Islet of Langerhans (tissue), 1 donor: ENCODE data around the gene KIF26B.
"Not testable (repeated sequence)": the region's sequence is repeated elsewhere in the genome, so short reads cannot be mapped to it uniquely, and the experiment has no call there.

Experiments
- FAIRE-seq: peaks from one replicate; lab custom pipeline; 2011; peaks lifted over from hg19 to GRCh38; lab: Jason Lieb, UNC

The KIF26B gene

GRCh38 chr1:245388687-245389086, 233.9 kb downstream of the KIF26B start:
- no peak for FAIRE-seq

DNA sequence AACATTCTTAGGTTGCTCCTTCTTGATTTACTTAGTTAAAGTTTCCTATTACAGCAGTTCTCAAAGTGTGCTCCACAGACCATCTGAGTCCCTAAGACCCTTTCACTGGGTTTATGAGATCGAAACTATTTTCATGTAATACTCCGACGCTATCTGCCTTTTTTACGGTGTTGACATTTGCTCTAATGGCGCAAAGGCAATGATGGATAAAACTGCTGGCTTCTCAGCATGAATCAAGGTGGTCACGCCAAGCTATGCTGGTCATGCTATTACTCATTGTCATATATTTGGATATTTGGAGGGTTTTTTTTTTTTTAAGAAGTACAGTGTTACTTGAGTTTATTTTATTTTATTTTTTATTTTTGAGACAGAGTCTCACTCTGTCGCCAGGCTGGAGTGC, 235.1 kb downstream of the KIF26B start:
- FAIRE-seq, result no peak

- no peak for FAIRE-seq
Observed at GRCh38 chr1:245390975-245391374, 236.2 kb downstream of the KIF26B start.

DNA sequence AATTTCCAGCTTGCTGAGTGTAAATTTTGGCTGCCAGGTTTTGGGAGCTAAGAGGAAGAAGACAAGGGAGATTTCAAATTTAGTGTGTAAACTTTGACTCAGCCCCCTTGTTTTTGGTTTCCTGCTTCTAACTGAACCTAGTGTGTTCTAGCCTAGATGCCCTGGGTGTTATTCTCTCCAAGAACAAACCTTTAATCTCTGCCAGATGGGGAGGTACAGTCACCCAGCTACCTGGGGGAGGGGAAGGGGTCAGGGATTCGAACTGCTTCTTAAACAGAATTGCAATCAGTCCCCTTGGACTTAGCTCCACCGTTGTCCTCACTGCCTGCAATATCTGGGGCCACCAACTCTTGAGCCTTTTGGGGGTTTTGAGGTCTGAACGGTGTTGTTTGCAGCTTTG, 238.9 kb downstream of the KIF26B start:
- FAIRE-seq, result no peak

DNA sequence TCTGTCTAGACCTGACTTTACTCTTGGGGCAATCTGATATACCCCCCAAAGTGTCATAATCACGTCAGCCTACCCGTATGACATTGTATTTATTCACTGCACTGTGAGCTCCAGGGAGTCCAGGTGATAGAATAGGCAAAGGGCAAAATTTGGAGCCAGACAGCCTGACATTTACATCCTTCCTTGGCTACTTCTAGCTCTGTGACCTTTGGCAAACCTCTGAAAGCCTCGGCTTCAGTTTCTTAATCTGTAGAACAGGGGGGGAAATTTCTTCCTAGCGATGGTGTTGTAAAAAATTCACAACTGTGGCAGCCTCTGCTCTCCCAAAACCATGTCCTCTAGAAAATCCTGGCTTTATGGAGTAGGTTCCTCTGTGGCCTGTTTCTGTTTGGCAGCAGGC, 240.9 kb downstream of the KIF26B start:
- no peak for FAIRE-seq

DNA sequence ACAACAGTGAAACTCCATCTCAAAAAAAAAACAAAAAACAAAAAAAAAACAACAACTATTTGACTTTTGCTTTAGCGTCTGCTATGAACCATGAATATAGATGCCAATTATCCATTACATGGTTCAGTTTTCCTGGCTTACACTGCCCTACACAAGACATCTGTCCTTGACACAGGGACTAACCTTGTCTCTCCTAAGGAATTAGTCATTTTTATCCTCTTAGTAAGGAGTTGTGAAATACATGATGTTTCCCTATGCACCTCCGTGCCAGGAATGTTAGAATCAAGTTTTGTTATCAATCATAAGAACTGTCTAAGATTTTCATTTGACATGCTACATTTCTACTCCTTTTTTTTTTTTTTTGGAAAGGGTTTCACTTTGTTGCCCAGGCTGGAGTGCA, 241.8 kb downstream of the KIF26B start:
- FAIRE-seq, result no peak

DNA sequence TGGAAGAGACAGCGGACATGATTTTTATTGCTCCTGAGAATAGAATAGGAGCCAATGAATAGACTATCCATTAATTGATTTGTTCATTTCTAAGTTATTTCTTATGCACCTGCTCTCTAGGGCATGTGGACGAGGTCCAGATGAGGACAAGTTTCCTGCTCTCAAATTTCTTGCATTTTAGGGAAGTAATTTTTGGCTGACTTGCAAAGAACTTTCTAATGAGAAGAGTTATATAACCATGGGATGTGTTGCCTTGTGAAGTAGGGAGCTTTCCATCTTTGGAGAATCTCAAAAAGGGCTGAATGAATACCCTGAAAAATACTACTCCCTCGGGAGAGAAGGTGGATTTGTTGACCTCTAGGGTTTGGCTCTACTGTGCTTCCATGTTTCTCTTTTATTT, 243.0 kb downstream of the KIF26B start:
- peak; percentile 24 for FAIRE-seq

- no peak for FAIRE-seq
Observed at GRCh38 chr1:245398180-245398579, 243.4 kb downstream of the KIF26B start.

DNA sequence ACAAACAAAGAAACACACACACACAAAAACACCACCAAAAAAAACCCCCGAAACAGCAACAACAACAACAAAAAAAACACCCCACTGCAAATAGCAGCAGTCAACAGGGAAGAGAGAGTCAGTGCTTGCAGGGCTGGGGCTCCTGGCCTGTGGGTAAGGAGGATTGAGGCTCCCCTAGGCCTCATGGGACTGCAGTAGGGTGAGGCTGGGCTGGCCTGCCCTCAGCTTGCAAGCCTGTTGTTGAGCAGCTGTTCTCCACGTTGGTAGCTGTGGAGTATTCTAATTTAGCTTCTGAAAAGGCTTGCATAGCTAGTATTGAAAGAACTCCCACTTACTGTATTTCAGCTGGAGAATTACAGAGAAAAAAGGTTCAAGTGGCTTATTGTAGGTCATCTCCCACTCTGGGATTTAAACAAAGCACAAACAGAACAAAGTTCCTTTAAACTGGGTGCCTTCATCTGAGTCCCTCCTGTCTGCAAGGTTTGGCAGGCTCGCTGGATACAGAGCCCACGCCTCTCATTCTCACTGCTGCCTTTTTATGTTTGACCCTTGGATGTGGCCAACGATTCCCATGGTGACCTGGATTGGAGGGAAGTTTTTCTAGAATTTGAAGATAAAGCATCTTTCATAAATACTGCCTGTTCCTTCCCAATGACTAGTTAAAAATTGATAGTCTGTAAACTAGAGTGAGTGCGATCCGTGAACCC, 247.2 kb downstream of the KIF26B start:
- FAIRE-seq, result no peak

DNA sequence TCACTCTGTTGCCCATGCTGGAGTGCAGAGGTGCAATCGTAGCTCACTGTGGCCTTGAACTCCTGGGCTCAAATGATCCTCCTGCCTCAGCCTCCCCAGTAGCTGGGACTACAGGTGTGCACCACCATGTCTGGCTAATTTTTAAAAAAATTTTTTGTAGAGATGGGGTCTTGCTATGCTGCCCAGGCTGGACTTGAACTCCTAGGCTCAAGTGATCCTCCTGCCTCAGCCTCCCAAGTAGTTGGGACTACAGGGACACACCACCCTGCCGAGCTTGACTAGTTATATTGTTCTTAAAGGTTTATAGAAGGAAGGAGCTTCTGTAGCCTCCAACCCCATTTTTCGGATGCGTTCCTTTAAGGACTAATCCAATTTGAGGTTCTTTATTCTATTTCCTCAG, 248.2 kb downstream of the KIF26B start:
- FAIRE-seq, result not testable (repeated sequence)

DNA sequence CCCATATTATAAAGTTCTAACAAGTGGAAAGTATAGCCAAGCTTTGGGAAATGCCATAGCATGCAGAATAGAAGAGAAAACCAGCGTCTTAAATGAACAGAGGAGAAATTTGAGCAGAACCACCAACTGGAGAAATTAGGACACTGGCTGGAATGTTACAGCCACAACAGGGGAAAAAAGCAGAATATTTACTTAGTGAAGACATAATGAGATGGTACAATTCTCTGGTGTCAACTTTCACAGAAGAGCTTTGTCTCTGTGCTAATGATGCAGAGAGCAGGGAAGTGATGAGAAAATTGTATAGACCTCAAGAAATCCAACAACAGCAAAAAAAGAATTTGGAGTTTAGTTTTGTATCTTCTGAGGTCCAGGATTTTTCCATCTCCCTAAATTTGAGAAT, 249.7 kb downstream of the KIF26B start:
- FAIRE-seq, result no peak

DNA sequence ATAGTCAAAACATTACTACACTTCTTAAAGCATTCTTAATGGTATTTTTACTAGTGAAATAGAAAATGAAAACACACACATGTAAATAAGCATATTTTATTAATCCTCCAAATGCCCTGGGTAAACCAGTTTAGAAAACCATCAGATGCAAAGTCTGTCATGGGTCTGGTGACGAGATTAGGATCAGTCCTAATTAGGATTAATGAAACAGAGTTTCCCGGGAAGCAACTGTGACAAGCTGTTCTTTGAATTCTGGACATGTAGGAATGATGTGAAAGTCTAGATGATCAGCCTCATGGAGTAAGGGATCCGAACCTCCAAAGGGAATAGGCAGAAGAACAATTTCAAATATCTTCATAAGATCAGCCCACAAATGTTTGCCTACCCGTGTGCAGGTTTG, 250.2 kb downstream of the KIF26B start:
- FAIRE-seq, result no peak

DNA sequence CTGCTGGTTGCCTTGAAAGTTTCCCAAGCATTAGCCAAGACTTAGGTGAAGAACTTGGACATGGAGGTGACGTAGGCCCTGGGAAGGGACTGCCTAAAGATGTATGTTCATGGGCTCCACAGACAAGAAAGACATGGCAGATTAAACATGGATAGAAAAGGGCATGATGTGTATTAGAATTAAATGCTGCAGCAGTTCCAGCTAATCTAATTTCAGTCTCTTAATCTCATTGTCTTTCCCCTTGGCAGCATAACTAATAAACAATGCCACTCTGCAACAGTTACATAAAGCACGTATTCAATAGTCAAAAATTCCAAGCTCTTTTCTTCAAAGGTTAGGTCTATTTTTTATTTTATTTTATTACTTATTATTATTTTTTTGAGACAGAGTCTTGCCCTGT, 251.6 kb downstream of the KIF26B start:
- no peak for FAIRE-seq

DNA sequence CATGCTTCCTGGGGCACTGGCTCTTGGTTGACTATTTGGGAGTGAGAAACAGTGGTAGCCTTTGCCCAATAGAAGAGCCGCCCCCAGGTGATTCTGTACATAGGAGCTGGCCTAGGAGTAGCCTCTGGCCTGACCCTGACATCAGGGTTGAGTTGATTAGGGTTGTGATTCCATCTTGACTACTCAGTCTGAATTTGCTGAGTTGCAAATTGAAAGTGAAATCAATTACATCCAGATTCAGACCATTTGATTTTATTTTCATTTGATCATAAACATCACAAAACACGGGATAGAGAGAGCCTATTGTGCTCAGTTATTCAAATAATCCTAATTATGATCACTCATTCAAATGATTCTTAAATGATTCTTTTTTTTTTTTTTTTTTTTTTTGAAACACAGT, 253.2 kb downstream of the KIF26B start:
- FAIRE-seq, result no peak

- FAIRE-seq, result no peak
Observed at GRCh38 chr1:245409341-245410195, 254.8 kb downstream of the KIF26B start.

DNA sequence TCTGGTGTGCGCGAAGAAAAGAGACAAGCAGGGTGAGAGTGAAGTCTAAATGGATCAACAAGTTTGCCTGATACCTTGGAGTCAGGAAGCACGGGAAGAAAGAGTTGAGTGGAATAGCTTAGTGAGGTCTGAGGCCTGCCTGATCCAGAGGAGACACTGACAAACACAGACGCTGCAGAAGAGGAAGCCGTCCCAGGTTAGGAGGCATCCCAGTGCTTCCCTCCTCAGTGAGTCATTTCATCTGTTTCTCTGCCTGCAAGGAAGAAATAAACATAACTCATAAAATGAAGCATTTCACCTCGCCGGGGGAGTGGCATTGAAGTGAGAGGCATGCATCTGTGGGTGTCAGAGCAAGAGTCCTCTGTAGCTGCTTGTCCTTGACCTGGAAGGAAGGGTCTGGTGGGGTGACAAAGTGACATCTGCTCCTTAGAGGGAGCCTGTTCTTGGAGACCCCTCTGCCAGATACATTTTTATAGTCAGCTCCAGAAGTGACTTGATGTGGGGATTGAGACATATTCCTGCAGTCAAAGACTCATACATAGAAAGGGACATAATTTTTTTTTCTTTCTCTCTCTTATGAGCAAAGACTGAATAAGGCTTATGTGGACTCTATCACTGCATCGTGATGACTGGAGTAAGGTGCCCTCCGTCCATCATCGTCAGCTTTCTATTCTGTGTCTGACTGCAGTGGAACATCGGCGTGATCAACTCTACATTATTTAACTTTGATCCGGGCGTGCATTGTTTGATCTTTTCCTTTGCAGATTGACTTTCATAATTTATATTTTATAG, 256.7 kb downstream of the KIF26B start:
- FAIRE-seq, result no peak

- no peak for FAIRE-seq
Observed at GRCh38 chr1:245412306-245412705, 257.5 kb downstream of the KIF26B start.

DNA sequence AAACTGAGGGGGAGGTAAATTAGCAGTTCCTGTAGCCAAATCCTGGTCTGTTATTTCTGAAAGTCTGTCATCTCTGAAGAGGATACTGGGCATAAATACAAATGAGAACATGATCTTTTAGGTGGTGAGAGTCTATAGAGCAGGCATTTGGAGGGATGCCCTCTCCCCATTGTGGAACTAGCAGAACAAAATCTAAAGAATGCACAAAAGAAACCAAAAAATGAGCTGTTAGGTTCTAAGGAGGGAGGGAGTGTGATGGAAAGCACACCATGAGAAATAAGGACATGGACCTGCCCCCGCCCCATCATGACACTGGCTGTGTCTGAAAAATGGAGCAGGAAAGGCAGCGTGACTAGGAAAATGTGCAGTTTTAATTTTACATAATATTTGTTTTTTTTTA, 262.0 kb downstream of the KIF26B start:
- no peak for FAIRE-seq

GRCh38 chr1:245418077-245418476, 263.3 kb downstream of the KIF26B start:
- FAIRE-seq, result no peak

- no peak for FAIRE-seq
Observed at GRCh38 chr1:245419461-245419978, 264.7 kb downstream of the KIF26B start.

GRCh38 chr1:245419989-245420388, 265.2 kb downstream of the KIF26B start:
- no peak for FAIRE-seq

GRCh38 chr1:245420926-245421325, 266.1 kb downstream of the KIF26B start:
- no peak for FAIRE-seq

DNA sequence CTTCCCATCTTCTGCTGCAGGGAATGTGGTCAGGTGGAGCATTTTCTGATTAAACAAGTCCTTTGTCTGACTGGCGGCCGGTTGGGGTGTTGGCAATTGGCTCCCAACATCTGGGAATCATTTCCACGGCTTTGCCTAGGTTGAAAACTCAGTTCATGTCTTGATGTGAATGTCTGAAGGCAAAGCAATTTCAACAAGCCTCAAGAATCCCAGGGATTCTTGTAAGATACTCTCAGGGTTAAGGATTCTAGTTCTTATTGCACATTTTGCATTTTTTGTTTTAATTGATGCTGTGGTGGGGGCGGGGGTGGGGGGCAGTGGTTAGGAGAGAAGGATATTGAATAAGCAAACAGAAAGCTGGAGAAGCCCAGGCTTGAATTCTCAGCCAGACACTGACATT, 273.9 kb downstream of the KIF26B start:
- no peak for FAIRE-seq
